ENCODE measurements around the gene CUX1. TPM values are rescaled to one million over a fixed set of nuclear protein-coding genes. Genes with fewer than 3 reads are reported as not detected.

Gene CUX1, protein sequence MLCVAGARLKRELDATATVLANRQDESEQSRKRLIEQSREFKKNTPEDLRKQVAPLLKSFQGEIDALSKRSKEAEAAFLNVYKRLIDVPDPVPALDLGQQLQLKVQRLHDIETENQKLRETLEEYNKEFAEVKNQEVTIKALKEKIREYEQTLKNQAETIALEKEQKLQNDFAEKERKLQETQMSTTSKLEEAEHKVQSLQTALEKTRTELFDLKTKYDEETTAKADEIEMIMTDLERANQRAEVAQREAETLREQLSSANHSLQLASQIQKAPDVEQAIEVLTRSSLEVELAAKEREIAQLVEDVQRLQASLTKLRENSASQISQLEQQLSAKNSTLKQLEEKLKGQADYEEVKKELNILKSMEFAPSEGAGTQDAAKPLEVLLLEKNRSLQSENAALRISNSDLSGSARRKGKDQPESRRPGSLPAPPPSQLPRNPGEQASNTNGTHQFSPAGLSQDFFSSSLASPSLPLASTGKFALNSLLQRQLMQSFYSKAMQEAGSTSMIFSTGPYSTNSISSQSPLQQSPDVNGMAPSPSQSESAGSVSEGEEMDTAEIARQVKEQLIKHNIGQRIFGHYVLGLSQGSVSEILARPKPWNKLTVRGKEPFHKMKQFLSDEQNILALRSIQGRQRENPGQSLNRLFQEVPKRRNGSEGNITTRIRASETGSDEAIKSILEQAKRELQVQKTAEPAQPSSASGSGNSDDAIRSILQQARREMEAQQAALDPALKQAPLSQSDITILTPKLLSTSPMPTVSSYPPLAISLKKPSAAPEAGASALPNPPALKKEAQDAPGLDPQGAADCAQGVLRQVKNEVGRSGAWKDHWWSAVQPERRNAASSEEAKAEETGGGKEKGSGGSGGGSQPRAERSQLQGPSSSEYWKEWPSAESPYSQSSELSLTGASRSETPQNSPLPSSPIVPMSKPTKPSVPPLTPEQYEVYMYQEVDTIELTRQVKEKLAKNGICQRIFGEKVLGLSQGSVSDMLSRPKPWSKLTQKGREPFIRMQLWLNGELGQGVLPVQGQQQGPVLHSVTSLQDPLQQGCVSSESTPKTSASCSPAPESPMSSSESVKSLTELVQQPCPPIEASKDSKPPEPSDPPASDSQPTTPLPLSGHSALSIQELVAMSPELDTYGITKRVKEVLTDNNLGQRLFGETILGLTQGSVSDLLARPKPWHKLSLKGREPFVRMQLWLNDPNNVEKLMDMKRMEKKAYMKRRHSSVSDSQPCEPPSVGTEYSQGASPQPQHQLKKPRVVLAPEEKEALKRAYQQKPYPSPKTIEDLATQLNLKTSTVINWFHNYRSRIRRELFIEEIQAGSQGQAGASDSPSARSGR (N-terminal part only)
- 87.1 and 89.1 TPM in 2 replicates for total RNA-seq
- long read RNA-seq, partial matches to known transcripts: 6 of 29 reads
- long read RNA-seq, other reads (novel, unspliced or antisense): 19 of 29 reads

DNA sequence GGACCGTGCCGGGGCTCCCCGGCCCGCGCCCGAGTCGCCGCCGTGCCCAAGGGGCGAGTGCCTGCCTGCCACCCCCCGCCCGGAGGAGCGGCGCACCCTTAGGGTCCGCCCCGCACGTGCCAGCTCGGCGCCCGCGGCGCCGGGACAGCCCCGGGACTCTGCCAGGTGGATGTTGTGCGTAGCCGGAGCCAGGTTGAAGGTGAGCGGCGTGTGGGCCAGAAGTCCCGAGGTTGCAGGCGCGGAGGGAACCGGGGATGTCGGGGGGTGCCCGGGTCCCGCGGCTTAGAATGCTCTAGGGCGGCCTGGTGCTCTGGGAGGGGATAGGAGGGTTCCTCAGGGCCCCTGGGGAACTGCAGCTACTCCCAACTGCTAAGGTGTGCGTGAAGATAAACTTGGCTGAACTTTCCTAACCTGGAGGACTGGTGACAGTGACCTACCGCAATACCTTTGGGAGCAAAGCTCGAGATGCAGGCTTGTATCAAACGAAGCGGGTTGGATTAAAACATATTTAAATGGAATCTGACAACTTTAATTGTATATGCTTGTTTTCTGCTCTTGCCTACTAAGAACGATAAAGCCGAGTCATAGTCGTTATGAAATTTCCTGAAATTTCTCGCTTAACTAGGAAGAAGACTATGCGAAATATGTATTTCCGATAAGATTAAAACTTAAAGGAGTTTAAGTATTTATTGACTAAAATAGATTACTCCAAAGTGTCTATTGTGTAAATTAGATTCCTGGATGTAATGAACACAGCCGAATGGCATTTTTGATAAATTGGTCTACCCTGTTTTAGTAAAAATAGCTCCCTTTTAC, at the start of gene CUX1:
Gene CUX1, plus strand, starts transcription at position 156 of the 816 bp plus-strand sequence. Its CDS starts 14 bp downstream, at position 170.
- Mint-ChIP-seq H3K36me3 (ENCODE audit: unreplicated experiment) (no peaks in the 10 kb centered on the region), H3K27me3 (ENCODE audit: unreplicated experiment) (peaks cover 9% of the 10 kb centered on the region), H3K9me3 (ENCODE audit: unreplicated experiment) (no peaks in the 10 kb centered on the region), H3K4me3 (ENCODE audit: unreplicated experiment) (peak within 1 kb of the TSS; percentile 69), H3K4me1 (ENCODE audit: unreplicated experiment) (peaks cover 40% of the 10 kb centered on the region), H3K27ac (ENCODE audit: unreplicated experiment) (peak within 1 kb of the TSS; percentile 23)
- no peak for DNase-seq (ENCODE audit: extremely low spot score, unreplicated experiment)
- TF ChIP-seq, protein P1, sequence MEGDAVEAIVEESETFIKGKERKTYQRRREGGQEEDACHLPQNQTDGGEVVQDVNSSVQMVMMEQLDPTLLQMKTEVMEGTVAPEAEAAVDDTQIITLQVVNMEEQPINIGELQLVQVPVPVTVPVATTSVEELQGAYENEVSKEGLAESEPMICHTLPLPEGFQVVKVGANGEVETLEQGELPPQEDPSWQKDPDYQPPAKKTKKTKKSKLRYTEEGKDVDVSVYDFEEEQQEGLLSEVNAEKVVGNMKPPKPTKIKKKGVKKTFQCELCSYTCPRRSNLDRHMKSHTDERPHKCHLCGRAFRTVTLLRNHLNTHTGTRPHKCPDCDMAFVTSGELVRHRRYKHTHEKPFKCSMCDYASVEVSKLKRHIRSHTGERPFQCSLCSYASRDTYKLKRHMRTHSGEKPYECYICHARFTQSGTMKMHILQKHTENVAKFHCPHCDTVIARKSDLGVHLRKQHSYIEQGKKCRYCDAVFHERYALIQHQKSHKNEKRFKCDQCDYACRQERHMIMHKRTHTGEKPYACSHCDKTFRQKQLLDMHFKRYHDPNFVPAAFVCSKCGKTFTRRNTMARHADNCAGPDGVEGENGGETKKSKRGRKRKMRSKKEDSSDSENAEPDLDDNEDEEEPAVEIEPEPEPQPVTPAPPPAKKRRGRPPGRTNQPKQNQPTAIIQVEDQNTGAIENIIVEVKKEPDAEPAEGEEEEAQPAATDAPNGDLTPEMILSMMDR (IDR thresholded peaks at IDR 0.05): no peak

DNA sequence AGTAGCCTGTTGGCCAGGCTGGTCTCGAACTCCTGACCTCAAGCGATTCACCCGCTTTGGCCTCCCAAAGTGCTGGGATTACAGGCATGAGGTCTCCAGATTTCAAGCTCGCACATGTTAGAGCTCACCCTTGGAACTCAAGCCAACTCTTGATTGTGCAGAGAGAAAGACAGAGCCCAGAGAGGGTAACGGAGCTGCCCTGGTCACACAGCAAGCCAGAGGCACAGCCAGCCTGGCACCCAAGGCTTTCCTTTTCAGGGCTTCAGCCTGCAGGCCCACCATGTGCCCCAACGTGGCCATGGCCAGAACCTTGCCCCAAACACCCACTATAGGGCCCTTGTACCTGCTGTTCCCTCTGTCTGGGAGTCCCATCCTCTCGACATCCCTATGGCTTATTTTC, 49.1 kb upstream of the CUX1 start:
- no peaks in the 10 kb centered on the region for H3K36me3 Mint-ChIP-seq (ENCODE audit: unreplicated experiment)
- H3K9me3 Mint-ChIP-seq (ENCODE audit: unreplicated experiment): no peaks in the 10 kb centered on the region
- no peaks in the 10 kb centered on the region for H3K4me1 Mint-ChIP-seq (ENCODE audit: unreplicated experiment)
- DNase-seq (ENCODE audit: extremely low spot score, unreplicated experiment): no peak
- H3K27me3 Mint-ChIP-seq (ENCODE audit: unreplicated experiment): peaks cover 24% of the 10 kb centered on the region
- H3K27ac Mint-ChIP-seq (ENCODE audit: unreplicated experiment): no peak overlapping the region
- TF ChIP-seq, protein P1 (IDR thresholded peaks at IDR 0.05): no peak
- H3K4me3 Mint-ChIP-seq (ENCODE audit: unreplicated experiment): no peak overlapping the region

DNA sequence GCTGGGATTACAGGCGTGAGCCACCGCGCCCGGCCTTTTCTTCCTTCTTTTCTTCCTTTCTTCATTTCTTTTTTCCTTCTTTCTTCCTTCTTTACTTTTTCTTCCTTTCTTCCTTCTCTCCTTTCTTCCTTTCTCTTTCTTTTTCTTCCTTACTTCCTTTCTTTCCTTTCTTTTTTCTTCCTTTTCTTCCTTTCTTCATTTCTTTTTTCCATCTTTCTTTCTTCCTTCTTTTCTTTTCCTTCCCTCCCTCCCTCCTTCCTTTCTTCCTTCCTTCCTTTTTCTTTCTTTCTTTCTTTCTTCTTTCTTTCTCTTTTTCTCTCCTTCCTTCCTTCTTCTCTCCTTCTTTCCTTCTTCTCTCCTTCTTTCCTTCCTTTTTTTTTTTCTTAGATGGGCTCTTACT, 47.0 kb upstream of the CUX1 start:
- no peaks in the 10 kb centered on the region for H3K9me3 Mint-ChIP-seq (ENCODE audit: unreplicated experiment)
- H3K4me3 Mint-ChIP-seq (ENCODE audit: unreplicated experiment): no peak overlapping the region
- H3K27ac Mint-ChIP-seq (ENCODE audit: unreplicated experiment): no peak overlapping the region
- TF ChIP-seq, protein P1 (IDR thresholded peaks at IDR 0.05): no peak
- no peak for DNase-seq (ENCODE audit: extremely low spot score, unreplicated experiment)
- no peaks in the 10 kb centered on the region for H3K4me1 Mint-ChIP-seq (ENCODE audit: unreplicated experiment)
- H3K36me3 Mint-ChIP-seq (ENCODE audit: unreplicated experiment): no peaks in the 10 kb centered on the region
- H3K27me3 Mint-ChIP-seq (ENCODE audit: unreplicated experiment): peaks cover 34% of the 10 kb centered on the region

DNA sequence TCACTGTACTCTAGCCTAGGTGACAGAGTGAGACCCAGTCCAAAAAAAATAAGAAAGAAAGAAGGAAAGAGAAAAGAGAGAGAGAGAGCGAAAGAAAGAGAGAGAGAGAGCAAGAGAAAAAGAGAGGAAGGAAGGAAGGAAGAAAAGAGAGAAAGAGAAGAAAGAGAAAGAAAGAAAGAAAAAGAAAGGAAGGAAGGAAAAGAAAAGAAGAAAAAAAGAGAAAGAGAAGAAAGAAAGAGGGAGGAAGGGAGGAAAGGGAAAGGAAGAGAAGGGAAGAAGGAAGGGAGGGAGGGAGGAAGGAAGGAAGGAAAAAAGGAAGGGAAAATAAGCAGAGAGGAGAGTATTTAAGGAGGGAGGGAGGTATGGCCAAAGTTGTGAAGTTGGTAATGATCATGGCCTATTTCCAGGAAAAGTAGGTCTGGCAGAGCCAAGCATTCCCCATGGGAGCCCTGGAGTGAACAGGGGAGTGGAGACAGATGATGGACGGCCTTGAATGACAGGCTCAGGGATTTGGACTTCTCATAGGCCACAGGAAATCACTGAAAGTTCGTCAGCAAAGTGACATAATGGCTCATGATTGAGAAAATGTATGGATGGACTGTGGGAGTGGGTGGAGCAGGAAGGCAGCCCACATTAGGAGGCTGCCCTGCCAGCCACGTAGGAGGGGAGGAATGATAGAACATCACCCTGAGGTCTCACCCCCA, 44.8 kb upstream of the CUX1 start:
- H3K27ac Mint-ChIP-seq (ENCODE audit: unreplicated experiment): no peak overlapping the region
- TF ChIP-seq, protein P1 (IDR thresholded peaks at IDR 0.05): no peak
- no peak for DNase-seq (ENCODE audit: extremely low spot score, unreplicated experiment)
- no peaks in the 10 kb centered on the region for H3K4me1 Mint-ChIP-seq (ENCODE audit: unreplicated experiment)
- H3K36me3 Mint-ChIP-seq (ENCODE audit: unreplicated experiment): no peaks in the 10 kb centered on the region
- H3K27me3 Mint-ChIP-seq (ENCODE audit: unreplicated experiment): peaks cover 55% of the 10 kb centered on the region
- no peaks in the 10 kb centered on the region for H3K9me3 Mint-ChIP-seq (ENCODE audit: unreplicated experiment)
- H3K4me3 Mint-ChIP-seq (ENCODE audit: unreplicated experiment): no peak overlapping the region
